GM21390 (cell line): Measurements from ENCODE around the gene GPD1L.
"Not testable (repeated sequence)": the region's sequence is repeated elsewhere in the genome, so short reads cannot be mapped to it uniquely, and the experiment has no call there.

ENCODE experiments used
- ATAC-seq: cut with Tn5 transposase; IDR thresholded peaks from one replicate; pipeline ENCODE4 v1.9.1; 2021; ENCODE audit not compliant: unreplicated experiment

Gene GPD1L

DNA sequence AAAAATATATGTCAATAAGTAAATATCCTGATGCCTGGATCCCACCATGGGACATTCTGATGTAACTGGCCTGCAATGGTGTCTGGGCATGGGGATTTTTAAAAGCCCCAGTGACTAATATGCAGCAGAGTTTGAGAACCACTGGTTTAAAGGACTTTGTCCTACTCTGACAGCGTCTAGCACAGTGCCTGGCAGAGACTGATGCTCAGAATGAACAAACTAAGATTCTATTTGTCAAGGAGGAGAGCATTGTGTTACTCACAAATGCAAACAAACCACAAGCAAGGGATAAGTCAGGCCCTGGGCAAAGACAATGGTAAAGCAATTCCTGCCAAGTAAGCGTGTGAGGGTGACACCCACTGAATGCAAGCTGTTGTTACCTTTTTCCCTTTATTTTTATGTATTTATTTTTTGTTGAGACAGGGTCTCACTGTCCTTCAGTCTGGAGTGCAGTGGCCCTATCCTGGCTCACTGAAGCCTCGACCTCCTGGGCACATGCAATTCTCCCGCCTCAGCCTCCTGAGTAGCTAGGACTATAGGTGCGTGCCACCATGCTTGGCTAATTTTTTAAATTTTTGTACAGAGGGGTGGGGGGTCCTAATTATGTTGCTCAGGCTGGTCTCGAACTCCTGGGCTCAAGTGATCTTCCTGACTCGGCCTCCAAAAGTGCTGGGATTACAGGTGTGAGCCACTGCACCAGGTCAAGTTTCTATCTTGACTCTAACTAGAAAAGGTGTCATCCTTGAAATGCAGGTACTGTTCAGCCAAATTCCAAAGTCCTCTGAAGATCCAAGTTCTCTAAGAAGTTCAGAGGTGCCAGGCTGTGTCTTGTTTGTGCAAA, 909 bp upstream of the GPD1L start:
- no peak for ATAC-seq

DNA sequence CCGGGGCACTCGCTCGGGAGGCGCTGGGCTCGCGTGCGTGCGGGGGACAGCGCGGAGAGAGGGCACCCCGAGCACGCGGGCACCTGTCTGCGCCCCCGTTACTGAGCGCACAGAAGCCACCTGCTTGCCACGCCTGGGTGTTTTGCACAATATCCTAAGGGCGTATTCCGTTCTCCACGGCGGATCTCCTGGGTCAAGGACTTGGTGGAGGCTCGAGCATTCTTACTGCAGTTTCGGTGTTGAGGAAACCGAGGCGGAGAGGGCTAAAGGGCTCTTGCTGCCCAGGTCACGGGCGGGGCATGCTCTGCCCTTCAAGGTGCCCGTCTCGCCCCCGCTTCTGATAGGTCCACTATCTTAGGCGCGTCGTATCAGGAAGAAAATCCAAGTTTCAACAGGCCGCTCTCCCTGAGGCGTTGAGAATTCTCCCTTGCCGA, 526 bp downstream of the GPD1L start:
- ATAC-seq, result no peak

DNA sequence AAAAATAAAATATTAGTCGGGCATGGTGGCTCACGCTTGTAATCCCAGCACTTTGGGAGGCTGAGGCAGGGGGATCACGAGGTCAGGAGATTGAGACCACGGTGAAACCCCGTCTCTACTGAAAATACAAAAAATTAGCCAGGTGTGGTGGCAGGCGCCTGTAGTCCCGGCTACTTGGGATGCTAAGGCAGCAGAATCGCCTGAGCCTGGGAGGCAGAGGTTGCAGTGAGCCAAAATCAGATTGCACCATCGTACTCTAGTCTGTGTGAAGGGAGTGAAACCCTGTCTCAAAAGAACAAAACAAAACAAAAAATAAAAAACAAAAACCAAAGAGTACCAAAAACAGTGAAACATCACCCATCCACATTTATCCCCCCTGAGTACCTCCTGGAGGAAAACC, 1.8 kb downstream of the GPD1L start:
- not testable (repeated sequence) for ATAC-seq

DNA sequence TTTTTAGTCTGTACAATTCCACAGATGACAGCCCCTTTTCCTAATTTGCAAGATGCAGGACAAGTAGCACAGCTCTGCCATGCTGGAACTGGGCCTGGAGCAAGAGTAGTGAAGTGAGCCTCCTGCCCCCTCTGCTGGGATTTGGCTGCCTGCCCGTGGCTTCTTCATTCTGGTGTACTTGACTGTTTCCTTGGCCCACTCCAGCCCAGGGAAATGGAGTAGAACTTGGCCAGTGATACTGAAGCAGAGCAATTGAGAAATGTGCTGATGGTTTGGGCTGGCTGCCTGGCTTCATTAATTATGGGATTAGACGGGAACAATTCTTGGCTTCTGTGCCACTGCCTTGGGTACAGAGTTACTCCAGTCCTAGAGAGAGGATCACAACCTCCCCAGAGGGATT, 2.8 kb downstream of the GPD1L start:
- no peak for ATAC-seq

DNA sequence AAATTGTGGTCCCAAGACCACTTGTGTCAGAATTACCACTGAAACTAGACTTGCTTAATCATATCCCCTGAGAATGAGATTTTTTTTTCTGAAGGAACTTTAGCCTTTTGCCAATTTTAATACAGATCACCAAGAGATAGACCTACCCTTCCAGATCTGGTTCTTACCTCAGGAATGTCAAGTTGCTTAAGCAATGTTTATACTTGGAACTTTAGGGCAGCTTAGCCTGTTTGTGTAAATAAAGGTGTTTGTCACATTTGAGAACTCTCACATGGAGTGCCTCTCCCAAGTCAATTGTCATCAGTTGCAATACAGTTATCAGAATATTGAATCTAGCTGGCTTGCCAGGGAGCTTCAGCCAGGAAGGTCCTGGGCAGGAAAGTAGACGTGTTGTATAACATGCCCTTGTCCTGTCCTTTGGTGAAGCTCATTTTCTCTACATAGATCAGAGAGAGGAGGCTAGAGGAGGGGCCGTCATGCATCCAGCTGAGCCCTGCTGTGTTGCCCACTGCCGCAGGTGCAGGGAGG, 3.9 kb downstream of the GPD1L start:
- ATAC-seq, result no peak

DNA sequence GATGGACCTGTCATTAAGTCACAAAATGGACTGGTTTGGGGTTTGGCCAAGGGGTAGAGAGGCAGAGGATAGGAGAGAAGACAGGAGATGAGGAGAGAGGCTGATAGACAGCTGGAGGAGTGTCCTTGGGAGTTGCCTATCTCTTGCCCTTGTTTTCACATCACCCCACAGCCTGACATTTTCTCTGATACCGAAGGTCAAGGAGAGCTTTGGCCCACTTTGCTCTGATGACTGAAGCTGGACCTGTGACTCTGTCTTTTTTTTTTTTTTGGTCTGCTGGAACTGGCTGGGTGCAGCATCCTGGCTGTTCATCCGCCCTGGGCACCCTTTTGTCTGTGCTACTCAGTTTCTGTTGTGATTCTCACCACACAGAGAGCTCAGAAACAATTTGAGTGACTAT, 5.1 kb downstream of the GPD1L start:
- ATAC-seq, result no peak

DNA sequence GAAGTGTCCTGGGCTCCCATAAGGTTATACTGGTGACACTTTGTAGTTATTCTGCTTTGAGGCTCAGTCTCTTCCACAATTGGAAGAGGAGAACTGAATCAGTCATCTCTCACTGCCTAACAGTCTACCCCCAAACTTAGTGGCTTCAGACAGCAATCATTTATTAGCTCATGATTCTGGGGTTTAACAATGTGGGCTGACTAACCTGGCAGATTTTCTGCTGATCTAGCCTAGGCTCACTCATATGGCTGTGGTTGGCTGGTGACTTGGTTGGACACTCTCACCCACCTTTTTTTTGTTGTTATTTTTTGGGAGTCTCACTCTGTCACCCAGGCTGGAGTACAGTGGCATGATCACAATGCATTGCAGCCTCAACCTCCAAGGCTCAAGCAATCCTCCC, 7.1 kb downstream of the GPD1L start:
- ATAC-seq, result no peak

DNA sequence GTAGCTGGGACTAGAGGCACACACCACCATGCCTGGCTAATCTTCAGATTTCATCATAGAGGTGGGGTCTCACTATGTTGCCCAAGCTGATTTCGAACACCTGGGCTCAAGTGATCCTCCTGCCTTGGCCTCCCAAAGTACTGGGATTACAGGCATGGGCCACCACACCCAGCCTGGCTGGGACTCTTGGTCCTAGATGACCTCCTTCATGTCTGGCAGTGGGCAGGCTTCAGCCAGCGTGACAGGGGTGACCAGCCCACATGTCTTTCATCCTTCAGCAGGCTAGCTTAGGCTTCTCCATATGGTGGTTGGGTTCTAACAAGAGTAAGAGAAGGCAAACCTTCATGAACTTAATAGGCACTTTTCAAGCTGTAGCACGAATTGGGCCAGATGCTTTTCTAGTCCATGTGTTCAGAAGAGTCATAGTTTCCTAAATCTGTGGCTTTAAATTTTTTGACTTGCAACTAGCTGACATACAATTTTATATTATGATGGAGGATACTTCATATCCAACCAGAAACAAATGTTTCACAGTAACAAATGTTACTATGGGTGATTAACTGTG, 7.6 kb downstream of the GPD1L start:
- peak; percentile 9 for ATAC-seq

DNA sequence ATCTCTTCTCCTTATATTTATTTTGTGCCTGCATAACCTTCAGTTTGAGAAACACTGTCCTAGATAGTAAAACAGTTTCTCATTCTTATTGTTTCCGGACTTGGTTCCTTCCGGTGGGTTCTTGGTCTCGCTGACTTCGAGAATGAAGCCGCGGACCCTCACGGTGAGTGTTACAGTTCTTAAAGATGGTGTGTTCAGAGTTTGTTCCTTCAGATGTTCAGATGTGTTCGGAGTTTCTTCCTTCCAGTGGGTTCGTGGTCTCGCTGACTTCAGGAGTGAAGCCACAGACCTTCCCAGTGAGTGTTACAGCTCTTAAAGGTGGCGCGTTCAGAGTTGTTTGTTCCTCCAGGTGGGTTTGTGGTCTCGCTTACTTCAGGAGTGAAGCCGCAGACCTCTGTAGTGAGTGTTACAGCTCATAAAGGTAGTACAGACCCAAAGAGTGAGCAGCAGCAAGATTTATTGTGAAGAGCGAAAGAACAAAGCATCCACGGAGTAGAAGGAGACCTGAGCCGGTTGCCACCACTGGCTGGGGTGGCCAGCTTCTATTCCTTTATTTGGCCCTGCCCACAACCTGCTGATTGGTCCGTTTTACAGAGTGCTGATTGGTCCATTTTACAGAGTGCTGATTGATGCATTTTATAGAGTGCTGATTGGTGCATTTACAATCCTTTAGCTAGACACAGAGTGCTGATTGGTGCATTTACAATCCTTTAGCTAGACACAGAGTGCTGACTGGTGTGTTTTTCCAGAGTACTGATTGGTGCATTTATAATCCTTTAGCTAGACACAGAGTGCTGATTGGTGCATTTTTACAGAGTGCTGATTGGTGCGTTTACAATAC, 8.3 kb downstream of the GPD1L start:
- peak; percentile 54 for ATAC-seq

DNA sequence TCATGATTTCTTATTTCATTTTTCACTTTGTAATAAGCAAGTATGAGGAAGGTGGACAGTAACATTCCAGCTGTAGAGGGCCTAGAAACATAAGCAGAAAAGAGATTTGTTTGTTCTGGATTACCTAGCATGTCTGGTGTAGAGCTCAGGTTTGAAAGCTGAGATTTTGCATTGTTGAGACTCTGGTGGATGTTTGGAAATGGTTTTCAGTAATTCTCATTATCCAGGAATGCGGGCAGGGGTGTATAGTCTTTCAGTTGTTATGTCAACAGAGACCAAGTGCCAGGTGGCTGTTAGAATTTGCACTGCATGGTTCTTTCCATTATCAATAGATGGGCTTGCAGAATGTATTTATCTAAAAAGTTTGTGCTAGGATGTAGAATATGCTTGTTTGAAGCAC, 10.9 kb downstream of the GPD1L start:
- no peak for ATAC-seq

DNA sequence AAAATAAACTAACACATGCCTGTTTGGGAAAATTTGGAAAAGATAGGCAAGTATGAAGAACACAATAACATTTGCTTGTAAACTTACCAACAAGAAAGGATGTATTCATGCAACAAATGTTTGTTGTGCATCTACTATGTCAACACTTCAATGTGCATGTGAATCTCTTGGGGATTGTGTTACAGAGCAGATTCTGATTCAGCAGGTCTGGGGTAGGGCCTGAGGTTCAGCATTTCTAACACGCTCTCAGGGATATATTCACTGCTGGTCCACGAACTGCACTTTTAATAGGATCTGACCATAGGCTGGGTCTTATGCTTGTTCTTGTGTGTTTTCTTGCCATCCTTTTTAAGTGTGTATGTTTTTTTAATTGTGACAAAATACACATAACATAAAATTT, 11.8 kb downstream of the GPD1L start:
- no peak for ATAC-seq

DNA sequence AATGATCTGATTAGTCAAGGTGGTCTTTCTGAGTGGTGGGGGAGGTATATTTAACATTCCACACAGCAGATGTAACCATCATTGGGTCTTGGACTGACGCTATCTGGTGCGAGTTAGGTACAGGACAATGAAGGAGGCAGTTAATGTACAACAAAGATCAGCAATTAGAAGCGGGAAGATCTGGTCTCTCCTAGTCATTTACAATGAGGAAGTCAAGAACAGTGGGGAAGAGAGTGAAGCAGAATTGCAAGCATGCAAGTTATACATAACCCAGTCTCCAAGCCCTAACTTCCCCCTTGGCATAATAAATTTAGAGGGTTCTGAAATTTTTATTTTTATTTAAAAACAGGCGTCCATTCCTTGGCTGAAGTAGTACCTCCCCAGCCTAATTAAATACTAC, 14.1 kb downstream of the GPD1L start:
- no peak for ATAC-seq

DNA sequence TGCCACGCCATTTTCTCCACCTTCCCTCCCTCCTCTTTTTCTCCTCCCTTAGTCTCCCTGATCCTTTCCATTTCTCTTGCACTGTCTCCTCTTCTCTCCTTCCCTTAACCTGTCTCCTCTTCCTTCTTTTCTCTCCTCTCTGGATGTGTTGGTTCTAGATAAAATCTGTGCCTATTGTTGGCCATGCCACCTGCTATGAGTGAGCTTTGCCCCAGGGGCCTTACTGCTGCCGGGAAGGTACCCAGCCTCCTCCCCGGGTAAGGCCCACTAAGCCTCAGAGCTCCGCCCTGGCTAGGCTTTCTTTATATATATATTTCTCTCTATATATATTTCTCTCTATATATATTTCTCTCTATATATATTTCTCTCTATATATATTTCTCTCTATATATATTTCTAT, 14.7 kb downstream of the GPD1L start:
- no peak for ATAC-seq

DNA sequence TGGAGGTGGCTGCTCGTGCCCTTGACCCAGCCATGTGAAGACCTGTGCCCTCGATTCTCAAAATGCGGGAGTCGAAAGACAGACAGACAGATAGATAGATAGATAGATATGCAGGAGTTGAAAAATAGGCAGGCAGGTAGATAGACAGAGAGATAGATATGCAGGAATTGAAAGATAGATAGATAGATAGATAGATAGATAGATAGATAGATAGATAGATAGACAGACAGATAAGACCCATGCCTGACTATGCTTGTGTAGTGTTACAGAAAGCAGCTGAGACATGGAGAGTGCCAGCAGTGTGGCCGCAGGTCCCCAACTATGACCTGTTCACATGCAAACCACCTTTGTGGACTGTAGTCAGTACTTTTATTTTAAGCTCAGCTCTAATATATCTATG, 17.2 kb downstream of the GPD1L start:
- ATAC-seq, result no peak

DNA sequence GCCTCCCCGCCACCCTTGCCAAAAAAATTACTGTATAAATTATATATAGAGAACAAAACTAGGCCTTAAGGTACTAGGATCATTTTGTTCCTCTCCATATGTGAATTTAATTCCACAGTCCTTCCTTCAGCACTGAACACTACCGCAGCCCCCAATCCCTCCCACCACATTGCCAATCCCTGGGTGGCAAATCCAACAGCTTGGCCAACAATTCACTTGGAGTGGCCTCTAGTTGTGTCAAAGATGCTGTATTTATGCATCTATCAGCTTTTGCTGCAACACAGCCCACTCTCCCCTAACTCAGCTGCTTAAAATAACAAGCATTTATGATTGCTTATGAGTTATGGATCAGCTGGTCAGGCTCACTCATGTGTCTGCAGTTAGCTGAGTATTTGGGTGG, 18.6 kb downstream of the GPD1L start:
- ATAC-seq, result no peak

DNA sequence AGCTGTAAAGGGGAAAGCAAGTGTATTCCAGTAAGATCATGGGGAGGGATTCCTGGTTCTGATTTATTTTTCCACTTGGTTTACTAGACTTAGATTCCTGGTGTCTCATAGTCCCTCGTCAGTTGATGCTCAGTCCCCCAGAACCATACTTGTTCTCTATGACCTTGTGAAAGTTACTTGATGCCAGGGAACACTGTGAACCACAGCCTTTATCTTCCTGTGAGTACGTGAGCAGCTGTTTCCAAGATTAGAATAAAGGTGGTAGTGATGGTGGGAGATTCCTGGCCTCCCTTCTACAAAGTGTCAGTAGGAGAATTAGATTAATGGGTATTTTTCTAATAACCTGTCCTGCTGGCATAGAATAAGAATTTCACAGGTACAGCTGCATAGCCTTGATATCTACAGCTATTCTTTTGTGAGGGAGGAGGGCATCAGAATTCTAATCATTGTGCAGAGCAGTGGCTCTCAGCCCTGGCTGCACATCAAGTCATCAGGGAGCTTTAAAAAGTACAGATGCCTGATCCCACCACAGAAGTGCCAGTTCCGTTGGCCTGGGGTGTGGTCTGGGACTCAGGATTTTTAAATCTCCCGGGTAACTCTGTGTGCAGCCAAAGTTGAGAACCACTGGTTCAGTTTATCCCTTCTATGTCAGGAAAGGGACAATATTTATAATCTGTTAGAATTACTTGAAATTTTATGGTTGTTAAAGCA, 20.0 kb downstream of the GPD1L start:
- no peak for ATAC-seq

DNA sequence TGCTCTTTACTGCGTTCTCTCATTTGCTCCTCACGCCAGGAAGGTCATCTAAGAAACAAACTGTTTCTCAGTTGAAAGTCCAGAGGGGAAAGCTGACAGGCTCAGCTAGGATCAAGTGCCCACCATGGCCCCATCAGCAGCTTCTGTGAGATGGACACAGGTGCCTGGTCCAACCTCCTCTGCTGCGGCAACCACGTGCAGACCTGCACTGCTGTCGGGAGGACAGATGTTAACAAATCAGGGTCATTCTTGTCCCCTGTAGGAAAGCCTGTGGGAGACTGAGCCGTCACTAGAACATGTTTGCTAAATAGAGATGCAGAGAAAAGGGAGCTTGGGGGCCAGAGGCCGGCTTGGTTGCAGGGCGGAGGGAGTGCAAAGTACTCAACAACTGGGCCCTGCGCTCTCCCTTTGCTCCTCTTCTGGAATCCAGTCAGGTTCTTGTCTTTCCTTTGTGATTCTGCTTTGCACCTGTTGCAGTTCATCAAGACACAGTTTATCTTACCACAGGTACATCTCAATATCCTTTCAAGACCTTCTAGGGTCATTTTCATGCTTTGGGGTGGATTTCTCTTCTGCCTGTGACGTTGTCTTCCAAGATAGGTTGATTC, 20.9 kb downstream of the GPD1L start:
- no peak for ATAC-seq

DNA sequence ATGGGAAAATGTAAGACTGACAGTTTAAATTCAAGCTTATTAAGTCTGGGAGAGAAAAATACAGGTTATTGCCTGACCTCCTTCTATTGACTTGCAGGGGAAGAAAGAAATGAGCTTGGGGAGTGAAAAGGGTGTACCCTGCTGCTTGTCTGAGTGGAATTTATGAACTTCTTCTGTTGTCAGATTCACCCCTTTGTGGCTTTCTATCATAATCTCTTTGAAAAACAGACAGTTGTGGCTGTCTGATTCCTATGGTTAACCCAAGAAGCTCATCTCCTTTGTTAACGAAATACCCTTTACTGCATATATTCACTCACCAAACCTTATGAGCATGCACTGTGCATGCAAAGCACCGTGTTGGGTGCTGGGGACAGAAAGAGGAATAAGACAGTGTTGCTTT, 22.5 kb downstream of the GPD1L start:
- ATAC-seq, result no peak

DNA sequence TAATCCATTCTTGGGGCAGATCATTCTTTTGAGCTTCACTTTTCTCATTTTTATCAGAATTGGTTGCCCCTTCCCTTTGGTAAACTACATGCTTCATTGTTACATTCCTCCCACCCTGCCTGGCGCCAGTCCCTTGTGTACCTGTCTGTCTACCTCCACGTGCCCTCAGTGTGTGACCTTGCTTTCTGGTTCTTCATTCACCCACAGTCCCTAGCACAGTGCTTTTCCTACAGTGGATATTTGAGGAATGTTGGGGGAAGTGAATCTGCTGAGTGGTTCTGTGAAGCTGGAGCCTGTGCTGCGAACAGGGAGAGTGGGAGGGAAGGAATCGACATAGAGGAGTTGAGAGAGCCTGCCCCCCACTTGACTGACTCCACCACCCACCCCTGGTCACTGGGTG, 23.4 kb downstream of the GPD1L start:
- ATAC-seq, result no peak

DNA sequence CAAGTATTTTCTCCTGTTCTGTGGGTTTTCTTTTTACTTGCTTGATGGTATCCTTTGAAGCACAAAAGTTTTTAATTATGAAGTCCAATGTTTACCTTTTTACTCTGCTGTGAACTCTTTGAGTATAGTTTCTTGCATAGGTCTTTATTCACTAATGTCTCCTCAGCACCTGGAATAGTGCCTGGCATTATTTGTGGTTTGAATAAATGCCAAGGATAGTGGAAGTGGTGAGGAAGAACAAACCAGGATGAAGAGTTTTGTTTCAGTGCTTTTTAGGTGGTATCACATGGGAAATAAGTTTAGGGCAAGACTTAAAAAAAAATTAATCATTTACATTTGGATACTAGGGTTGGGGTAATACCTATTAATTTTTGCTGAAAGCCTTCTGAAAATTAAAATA, 25.7 kb downstream of the GPD1L start:
- ATAC-seq, result no peak

DNA sequence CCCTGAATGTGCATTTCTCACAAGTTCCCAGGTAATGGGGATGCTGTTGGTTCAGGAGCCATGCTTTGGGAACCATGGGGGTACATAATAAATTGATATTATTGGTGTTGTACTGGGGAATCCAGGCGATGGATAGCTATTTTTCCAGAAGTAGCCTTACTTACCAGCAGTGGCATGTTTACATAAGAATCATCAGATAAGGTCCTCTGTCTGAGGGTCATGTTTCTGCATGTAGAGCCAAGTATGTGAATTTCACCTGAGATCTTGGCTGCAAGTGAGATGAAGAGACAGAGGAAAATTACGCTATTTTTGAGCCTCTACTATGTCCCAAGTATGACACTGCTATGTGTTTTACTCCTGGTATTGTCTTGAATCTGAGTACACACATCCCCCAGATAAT, 26.3 kb downstream of the GPD1L start:
- no peak for ATAC-seq
